Thoracic aorta (tissue), 2 donors: ENCODE results near the gene ACKR3. TPM values are rescaled to one million over a fixed set of nuclear protein-coding genes. Genes with fewer than 3 reads are reported as not detected.

ENCODE experiments used
- ATAC-seq: fragments of 150-250 bp; one replicate; pipeline ENCODE4 v1.8.0; 2017; ENCODE audit warnings: low read depth; ENCODE audit not compliant: insufficient number of reproducible peaks, low FRiP score
- DNase-seq: peaks from one replicate; pipeline ENCODE4 v3.0.0-alpha.2; 2020; ENCODE audit warnings: low spot score
- H3K27ac ChIP-seq, 2 donors: fragments of 200-600 bp; sonication (generic); 1 replicate in 1 of 2; 2 replicates in 1 of 2; pipeline ENCODE4 v1.5.1; 2016; ENCODE audit warnings: mild to moderate bottlenecking in 2 of 2, moderate library complexity in 2 of 2
- H3K27me3 ChIP-seq: fragments of 200-600 bp; sonication (generic); replicated peaks from 2 replicates; pipeline ENCODE4 v1.6.0; 2016; ENCODE audit warnings: mild to moderate bottlenecking; ENCODE audit not compliant: insufficient read depth
- H3K36me3 ChIP-seq: fragments of 200-600 bp; sonication (generic); one replicate; pipeline ENCODE4 v1.5.1; 2016
- H3K4me1 ChIP-seq, 2 donors: fragments of 200-600 bp; sonication (generic); 1 replicate in 1 of 2; 2 replicates in 1 of 2; pipeline versions ENCODE4 v1.5.1 to v1.6.0; 2016; ENCODE audit warnings: low read depth in 2 of 2, mild to moderate bottlenecking in 1 of 2; ENCODE audit not compliant: control insufficient read depth in 1 of 2
- H3K4me3 ChIP-seq: fragments of 200-600 bp; sonication (generic); 2 replicates; pipeline ENCODE4 v1.5.1; 2016; ENCODE audit warnings: mild to moderate bottlenecking
- H3K9me3 ChIP-seq: fragments of 200-600 bp; sonication (generic); 2 replicates; pipeline ENCODE4 v1.5.1; 2016
- CTCF ChIP-seq: fragments of 200-600 bp; sonication (generic); IDR thresholded peaks from one replicate; pipeline ENCODE4 v1.5.1; 2019; ENCODE audit warnings: antibody characterized with exemption
- total RNA-seq, 2 donors: library from RNA; depleted of rRNA; stranded (reverse); fragments of >200 nt; gene quantifications; one replicate each; pipeline versions ENCODE4 v1.1.0 to v1.2.3, GENCODE V29; 2016

The ACKR3 gene
- total RNA-seq: 10 to 100 TPM; 68.8 to 68.9 TPM

GRCh38 chr2:236569573-236569973 lies at the start of gene ACKR3:
Gene ACKR3, plus strand, starts transcription at chr2:236569825. Its CDS starts 10,641 bp downstream, at chr2:236580466.
- DNase-seq (peak; percentile 62), ATAC-seq (peak; percentile 82)
- Histone ChIP-seq H3K27me3 (no peaks in the 10 kb centered on the region), H3K4me1 (peaks cover 29 to 62% of the 10 kb centered on the region in 2 donors), H3K9me3 (no peaks in the 10 kb centered on the region), H3K27ac (peak within 1 kb of the TSS; percentile 91 to 97), H3K4me3 (peak within 1 kb of the TSS; percentile 75), H3K36me3 (no peaks in the 10 kb centered on the region)
- TF ChIP-seq CTCF: peak; percentile 35

GRCh38 chr2:236521556-236521955 lies 48.1 kb upstream of the ACKR3 start:
- DNase-seq: no peak
- no peak overlapping the region for H3K27ac ChIP-seq
- no peaks in the 10 kb centered on the region for H3K27me3 ChIP-seq
- H3K9me3 ChIP-seq: no peaks in the 10 kb centered on the region
- TF ChIP-seq CTCF: no peak
- no peak for ATAC-seq
- no peak overlapping the region for H3K4me3 ChIP-seq
- H3K4me1 ChIP-seq: no peaks in the 10 kb centered on the region
- H3K36me3 ChIP-seq: no peaks in the 10 kb centered on the region

GRCh38 chr2:236523249-236523648 lies 46.4 kb upstream of the ACKR3 start:
- ATAC-seq (no peak), DNase-seq (no peak)
- H3K36me3 ChIP-seq: no peaks in the 10 kb centered on the region
- TF ChIP-seq CTCF: no peak
- no peaks in the 10 kb centered on the region for H3K27me3 ChIP-seq
- H3K9me3 ChIP-seq: no peaks in the 10 kb centered on the region
- H3K4me1 ChIP-seq: no peaks in the 10 kb centered on the region
- H3K27ac ChIP-seq: no peak overlapping the region
- H3K4me3 ChIP-seq: no peak overlapping the region

- TF ChIP-seq CTCF: no peak
- H3K27me3 ChIP-seq: no peaks in the 10 kb centered on the region
- no peak overlapping the region for H3K27ac ChIP-seq
- H3K4me1 ChIP-seq: no peaks in the 10 kb centered on the region
- H3K36me3 ChIP-seq: no peaks in the 10 kb centered on the region
- H3K9me3 ChIP-seq: no peaks in the 10 kb centered on the region
- DNase-seq (no peak), ATAC-seq (no peak)
- no peak overlapping the region for H3K4me3 ChIP-seq
Measured at GRCh38 chr2:236525411-236525997, 44.1 kb upstream of the ACKR3 start.

- no peak overlapping the region for H3K27ac ChIP-seq
- no peaks in the 10 kb centered on the region for H3K9me3 ChIP-seq
- no peaks in the 10 kb centered on the region for H3K36me3 ChIP-seq
- no peaks in the 10 kb centered on the region for H3K27me3 ChIP-seq
- no peak for ATAC-seq
- no peak for TF ChIP-seq CTCF
- H3K4me3 ChIP-seq: no peak overlapping the region
- H3K4me1 ChIP-seq: no peaks in the 10 kb centered on the region
- DNase-seq: no peak
Measured at GRCh38 chr2:236526455-236527158, 43.0 kb upstream of the ACKR3 start.
